SK-N-SH (cell line): ENCODE results near the gene INPP5E. TPM values are rescaled to one million over a fixed set of nuclear protein-coding genes. Genes with fewer than 3 reads are reported as not detected.

ENCODE experiments used
- CTCF ChIA-PET: fragments of 300-600, 350-600 bp; formaldehyde crosslinking; extraction: SDS; loops from one replicate; lab custom pipeline; 2021; lab: Yijun Ruan, JAX
- POLR2A ChIA-PET: fragments of 350-600 bp; sonication (Branson Sonifier 250); formaldehyde crosslinking; extraction: SDS; loops from one replicate; lab custom pipeline; 2020; ENCODE audit warnings: antibody characterized with exemption, inconsistent platforms; lab: Yijun Ruan, JAX
- DNase-seq: peaks from one replicate; pipeline ENCODE4 v3.0.0; 2012
- H2AFZ ChIP-seq: fragments of 200-600 bp; sonication (generic); 2 replicates; pipeline ENCODE4 v1.8.1; 2016; ENCODE audit warnings: antibody characterized with exemption, mild to moderate bottlenecking, low read depth
- H3F3A ChIP-seq: fragments of 200-600 bp; sonication (generic); replicated peaks from 2 replicates; pipeline ENCODE3; 2016; ENCODE audit warnings: antibody characterized with exemption, mild to moderate bottlenecking; ENCODE audit not compliant: insufficient read depth
- H3K27ac ChIP-seq, 2 experiments: fragments of 200-500 bp in 1 of 2; fragments of 200-600 bp in 1 of 2; sonication (Bioruptor generic) in 1 of 2; sonication (generic), shearing (Covaris generic) in 1 of 2; 2 replicates each; pipeline versions ENCODE4 v1.5.1 to v1.6.1; 2014 to 2016; ENCODE audit warnings: low read depth in 2 of 2, inconsistent platforms in 1 of 2, low read length in 1 of 2, mild to moderate bottlenecking in 1 of 2, mixed read lengths in 1 of 2
- H3K27me3 ChIP-seq: fragments of 200-600 bp; sonication (generic), shearing (Covaris generic); 2 replicates; pipeline ENCODE4 v1.6.1; 2016; ENCODE audit warnings: mixed run types; ENCODE audit not compliant: insufficient read depth
- H3K36me3 ChIP-seq, 2 experiments: fragments of 200-500 bp in 1 of 2; fragments of 200-600 bp in 1 of 2; sonication (Bioruptor generic) in 1 of 2; sonication (generic) in 1 of 2; replicated peaks in 1 of 2; 2 replicates each; pipeline versions ENCODE3 to v1.5.1; 2014 to 2016; ENCODE audit warnings: low read length in 1 of 2, mild to moderate bottlenecking in 1 of 2; ENCODE audit not compliant: insufficient read depth in 2 of 2, control insufficient read depth in 1 of 2
- H3K4me1 ChIP-seq, 2 experiments: fragments of 200-500 bp in 1 of 2; fragments of 200-600 bp in 1 of 2; sonication (Bioruptor generic) in 1 of 2; sonication (generic), shearing (Covaris generic) in 1 of 2; 2 replicates each; pipeline versions ENCODE4 v1.5.1 to v1.6.1; 2014 to 2016; ENCODE audit warnings: low read depth in 1 of 2, low read length in 1 of 2, mixed run types in 1 of 2; ENCODE audit not compliant: insufficient read depth in 2 of 2, control insufficient read depth in 1 of 2
- H3K4me2 ChIP-seq: fragments of 200-600 bp; sonication (generic), shearing (Covaris generic); 2 replicates; pipeline ENCODE4 v1.6.1; 2017; ENCODE audit warnings: mixed run types
- H3K4me3 ChIP-seq, 2 experiments: fragments of 200-500 bp in 1 of 2; fragments of 200-600 bp in 1 of 2; sonication (Bioruptor generic) in 1 of 2; sonication (generic), shearing (Covaris generic) in 1 of 2; 2 replicates each; pipeline versions ENCODE4 v1.5.1 to v1.8.1; 2014 to 2016; ENCODE audit warnings: low read depth in 2 of 2, inconsistent platforms in 1 of 2, low read length in 1 of 2, mild to moderate bottlenecking in 1 of 2, mixed read lengths in 1 of 2, moderate library complexity in 1 of 2
- H3K79me2 ChIP-seq: fragments of 200-600 bp; sonication (generic); 2 replicates; pipeline ENCODE4 v1.8.1; 2017; ENCODE audit warnings: mild to moderate bottlenecking; ENCODE audit not compliant: insufficient read depth
- H3K9ac ChIP-seq: fragments of 200-600 bp; sonication (generic); 2 replicates; pipeline ENCODE4 v1.6.1; 2017; ENCODE audit warnings: mixed run types
- H3K9me2 ChIP-seq: fragments of 200-600 bp; sonication (generic); 2 replicates; pipeline ENCODE4 v1.6.1; 2017; ENCODE audit warnings: mixed run types
- H3K9me3 ChIP-seq: fragments of 200-600 bp; sonication (generic); 2 replicates; pipeline ENCODE4 v1.6.1; 2017; ENCODE audit warnings: mixed run types, mild to moderate bottlenecking, moderate library complexity
- H4K20me1 ChIP-seq: fragments of 200-600 bp; sonication (generic); 2 replicates; pipeline ENCODE4 v1.6.1; 2017; ENCODE audit warnings: mild to moderate bottlenecking, mixed run types; ENCODE audit not compliant: insufficient read depth
- CTCF ChIP-seq: fragments of 200-600 bp; sonication (generic); IDR thresholded peaks from 2 replicates; pipeline ENCODE4 v1.6.1; 2017; ENCODE audit warnings: antibody characterized with exemption, mild to moderate bottlenecking, moderate library complexity
- ELF1 ChIP-seq: IDR thresholded peaks from 2 replicates; pipeline ENCODE4 v1.4.0; 2012
- EP300 ChIP-seq, 2 experiments: IDR thresholded peaks; 2 replicates each; pipeline versions ENCODE4 v1.4.0 to v1.6.1; 2012; ENCODE audit warnings: borderline replicate concordance in 1 of 2, low read depth in 1 of 2, low read length in 1 of 2
- EZH2phosphoT487 ChIP-seq: fragments of 200-600 bp; sonication (generic); IDR thresholded peaks from 2 replicates; pipeline ENCODE4 v1.6.1; 2017; ENCODE audit warnings: low read depth, mixed run types, mild to moderate bottlenecking, antibody characterized with exemption, moderate library complexity, borderline replicate concordance
- FOSL2 ChIP-seq: IDR thresholded peaks from 2 replicates; pipeline ENCODE4 v1.4.0; 2012; ENCODE audit warnings: low read depth, mild to moderate bottlenecking, moderate library complexity, borderline replicate concordance
- GABPA ChIP-seq: IDR thresholded peaks from 2 replicates; pipeline ENCODE4 v1.4.0; 2012; ENCODE audit warnings: low read depth, mild to moderate bottlenecking
- GATA2 ChIP-seq: sonication (generic); formaldehyde crosslinking; IDR thresholded peaks from 2 replicates; pipeline ENCODE4 v1.5.0; 2020; ENCODE audit warnings: mild to moderate bottlenecking, missing genetic modification reagents
- PBX3 ChIP-seq: IDR thresholded peaks from 2 replicates; pipeline ENCODE4; 2012
- RAD21 ChIP-seq: IDR thresholded peaks from 2 replicates; pipeline ENCODE4 v1.6.1; 2012; ENCODE audit warnings: mild to moderate bottlenecking, low read length
- RXRA ChIP-seq: IDR thresholded peaks from 2 replicates; pipeline ENCODE4 v1.4.0; 2012; ENCODE audit warnings: low read depth, mild to moderate bottlenecking, borderline replicate concordance
- SMC3 ChIP-seq: IDR thresholded peaks from 2 replicates; pipeline ENCODE4 v1.6.1; 2012; ENCODE audit warnings: low read depth, low read length, improper control_type of control experiment
- TAF1 ChIP-seq: IDR thresholded peaks from 2 replicates; pipeline ENCODE4 v1.6.1; 2012; ENCODE audit warnings: low read depth, mild to moderate bottlenecking, low read length, moderate library complexity, borderline replicate concordance
- TCF12 ChIP-seq: IDR thresholded peaks from 2 replicates; pipeline ENCODE4 v1.4.0; 2012
- TEAD4 ChIP-seq: IDR thresholded peaks from 2 replicates; pipeline ENCODE4 v1.4.0; 2012; ENCODE audit warnings: mild to moderate bottlenecking, borderline replicate concordance; ENCODE audit not compliant: insufficient read depth
- USF1 ChIP-seq: IDR thresholded peaks from 2 replicates; pipeline ENCODE4 v1.4.0; 2012; ENCODE audit warnings: low read depth, borderline replicate concordance
- USF2 ChIP-seq: fragments of 150-350 bp; IDR thresholded peaks from 2 replicates; pipeline ENCODE4 v1.6.1; 2017; ENCODE audit warnings: antibody characterized with exemption, low read length, low read depth, borderline replicate concordance
- WGBS: methylation state at CpG from one replicate; pipeline ENCODE4 v1.1.6; 2017; ENCODE audit warnings: low lambda C conversion rate; 5-methylcytosine and 5-hydroxymethylcytosine counted together
- polyA plus RNA-seq, 3 experiments: library from polyadenylated mRNA; depleted of rRNA; stranded (reverse); fragments of >200 nt; gene quantifications; 2 replicates each; pipeline ENCODE4 v1.2.3, GENCODE V29; 2012
- TF ChIP-seq, protein P1 (sequence below): IDR thresholded peaks from 2 replicates; pipeline ENCODE4 v1.6.1; 2012; ENCODE audit warnings: mild to moderate bottlenecking, low read depth, low read length, moderate library complexity
- TF ChIP-seq, protein P2 (sequence below): fragments of 150-350 bp; IDR thresholded peaks from 2 replicates; pipeline ENCODE4 v1.6.1; 2016; ENCODE audit warnings: mild to moderate bottlenecking, low read depth, low read length

Gene INPP5E
- polyA plus RNA-seq, 1 of the 3 experiments (the other 2 are of a cell fraction), result 12.8 TPM

DNA sequence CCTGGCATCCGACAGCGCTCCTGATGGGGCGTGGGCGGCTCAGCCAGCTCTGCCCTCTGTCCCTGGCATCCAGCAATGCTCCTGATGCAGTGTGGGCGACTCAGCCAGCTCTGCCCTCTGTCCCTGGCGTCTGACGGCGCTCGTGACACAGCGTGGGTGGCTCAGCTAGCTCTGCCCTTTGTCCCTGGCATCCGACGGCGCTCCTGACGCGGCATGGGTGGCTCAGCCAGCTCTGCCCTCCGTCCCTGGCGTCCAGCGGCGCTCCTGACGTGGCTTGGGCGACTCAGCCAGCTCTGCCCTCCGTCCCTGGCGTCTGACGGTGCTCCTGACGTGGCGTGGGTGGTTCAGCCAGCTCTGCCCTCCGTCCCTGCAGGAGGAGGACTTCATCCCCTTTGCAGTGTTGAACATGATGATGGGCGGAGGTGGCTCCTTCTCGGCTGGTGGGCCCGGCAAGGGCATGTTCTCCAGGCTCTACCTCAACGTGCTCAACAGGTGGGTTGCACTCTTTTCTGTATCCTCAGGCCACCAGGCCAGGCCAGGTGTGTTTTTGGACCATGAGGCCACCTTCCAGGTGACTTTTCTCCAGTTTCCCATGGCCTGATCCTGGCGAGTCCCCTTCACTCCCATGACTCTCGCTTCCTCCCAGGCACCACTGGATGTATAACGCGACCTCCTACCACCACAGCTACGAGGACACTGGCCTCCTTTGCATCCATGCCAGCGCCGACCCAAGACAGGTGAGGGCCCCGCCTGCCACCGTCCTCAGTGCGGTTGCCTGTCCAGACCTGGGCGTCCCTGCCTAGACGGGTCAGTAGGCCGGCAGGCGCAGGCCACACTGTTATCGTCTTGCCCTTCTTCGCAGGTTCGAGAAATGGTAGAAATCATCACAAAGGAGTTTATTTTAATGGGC is 21.2 kb downstream of the INPP5E start:
- Histone ChIP-seq H3K9me3 (no peaks in the 10 kb centered on the region), H3K9ac (no peak overlapping the region), H3K36me3 (peaks cover 39 to 76% of the 10 kb centered on the region in 2 experiments), H3K79me2 (peaks cover 18% of the 10 kb centered on the region; the same call in 1 of the 2 replicates), H3K4me3 (no peak overlapping the region), H4K20me1 (no peaks in the 10 kb centered on the region), H3F3A (no peaks in the 10 kb centered on the region), H3K4me1 (no peaks in the 10 kb centered on the region), H3K4me2 (no peak overlapping the region), H3K27ac (no peak overlapping the region), H3K27me3 (no peaks in the 10 kb centered on the region), H2AFZ (no peak overlapping the region), H3K9me2 (no peaks in the 10 kb centered on the region)
- DNase-seq, result no peak
- 96% methylated on average over 29 of the region's 48 CpGs for WGBS
- POLR2A ChIA-PET, result interaction anchor here (1.0 kb wide), 1 partner anchor 31 kb away, joined by 4 read pairs; no protein-coding TSS in a partner anchor
- TF ChIP-seq PBX3 (no peak), TAF1 (no peak), SMC3 (no peak), CTCF (no peak), GABPA (no peak), TCF12 (no peak), RXRA (no peak), GATA2 (CRISPR knock-in tag) (no peak), EZH2phosphoT487 (no peak), USF2 (no peak), USF1 (no peak), EP300 (IDR thresholded peaks at IDR 0.05; ENCODE audit: borderline replicate concordance in 1 of 2, low read depth in 1 of 2, low read length in 1 of 2) (no peak), TEAD4 (no peak), ELF1 (no peak), FOSL2 (no peak), RAD21 (no peak)
- TF ChIP-seq, protein P1, sequence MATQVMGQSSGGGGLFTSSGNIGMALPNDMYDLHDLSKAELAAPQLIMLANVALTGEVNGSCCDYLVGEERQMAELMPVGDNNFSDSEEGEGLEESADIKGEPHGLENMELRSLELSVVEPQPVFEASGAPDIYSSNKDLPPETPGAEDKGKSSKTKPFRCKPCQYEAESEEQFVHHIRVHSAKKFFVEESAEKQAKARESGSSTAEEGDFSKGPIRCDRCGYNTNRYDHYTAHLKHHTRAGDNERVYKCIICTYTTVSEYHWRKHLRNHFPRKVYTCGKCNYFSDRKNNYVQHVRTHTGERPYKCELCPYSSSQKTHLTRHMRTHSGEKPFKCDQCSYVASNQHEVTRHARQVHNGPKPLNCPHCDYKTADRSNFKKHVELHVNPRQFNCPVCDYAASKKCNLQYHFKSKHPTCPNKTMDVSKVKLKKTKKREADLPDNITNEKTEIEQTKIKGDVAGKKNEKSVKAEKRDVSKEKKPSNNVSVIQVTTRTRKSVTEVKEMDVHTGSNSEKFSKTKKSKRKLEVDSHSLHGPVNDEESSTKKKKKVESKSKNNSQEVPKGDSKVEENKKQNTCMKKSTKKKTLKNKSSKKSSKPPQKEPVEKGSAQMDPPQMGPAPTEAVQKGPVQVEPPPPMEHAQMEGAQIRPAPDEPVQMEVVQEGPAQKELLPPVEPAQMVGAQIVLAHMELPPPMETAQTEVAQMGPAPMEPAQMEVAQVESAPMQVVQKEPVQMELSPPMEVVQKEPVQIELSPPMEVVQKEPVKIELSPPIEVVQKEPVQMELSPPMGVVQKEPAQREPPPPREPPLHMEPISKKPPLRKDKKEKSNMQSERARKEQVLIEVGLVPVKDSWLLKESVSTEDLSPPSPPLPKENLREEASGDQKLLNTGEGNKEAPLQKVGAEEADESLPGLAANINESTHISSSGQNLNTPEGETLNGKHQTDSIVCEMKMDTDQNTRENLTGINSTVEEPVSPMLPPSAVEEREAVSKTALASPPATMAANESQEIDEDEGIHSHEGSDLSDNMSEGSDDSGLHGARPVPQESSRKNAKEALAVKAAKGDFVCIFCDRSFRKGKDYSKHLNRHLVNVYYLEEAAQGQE, result no peak
- TF ChIP-seq, protein P2, sequence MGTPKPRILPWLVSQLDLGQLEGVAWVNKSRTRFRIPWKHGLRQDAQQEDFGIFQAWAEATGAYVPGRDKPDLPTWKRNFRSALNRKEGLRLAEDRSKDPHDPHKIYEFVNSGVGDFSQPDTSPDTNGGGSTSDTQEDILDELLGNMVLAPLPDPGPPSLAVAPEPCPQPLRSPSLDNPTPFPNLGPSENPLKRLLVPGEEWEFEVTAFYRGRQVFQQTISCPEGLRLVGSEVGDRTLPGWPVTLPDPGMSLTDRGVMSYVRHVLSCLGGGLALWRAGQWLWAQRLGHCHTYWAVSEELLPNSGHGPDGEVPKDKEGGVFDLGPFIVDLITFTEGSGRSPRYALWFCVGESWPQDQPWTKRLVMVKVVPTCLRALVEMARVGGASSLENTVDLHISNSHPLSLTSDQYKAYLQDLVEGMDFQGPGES, result no peak
- CTCF ChIA-PET, result no interaction called here
